ENCODE results near the gene SLAMF9. TPM values are rescaled to one million over a fixed set of nuclear protein-coding genes. Genes with fewer than 3 reads are reported as not detected.

The SLAMF9 gene
- total RNA-seq, 1 donor from 2014 or later, result not detected

DNA sequence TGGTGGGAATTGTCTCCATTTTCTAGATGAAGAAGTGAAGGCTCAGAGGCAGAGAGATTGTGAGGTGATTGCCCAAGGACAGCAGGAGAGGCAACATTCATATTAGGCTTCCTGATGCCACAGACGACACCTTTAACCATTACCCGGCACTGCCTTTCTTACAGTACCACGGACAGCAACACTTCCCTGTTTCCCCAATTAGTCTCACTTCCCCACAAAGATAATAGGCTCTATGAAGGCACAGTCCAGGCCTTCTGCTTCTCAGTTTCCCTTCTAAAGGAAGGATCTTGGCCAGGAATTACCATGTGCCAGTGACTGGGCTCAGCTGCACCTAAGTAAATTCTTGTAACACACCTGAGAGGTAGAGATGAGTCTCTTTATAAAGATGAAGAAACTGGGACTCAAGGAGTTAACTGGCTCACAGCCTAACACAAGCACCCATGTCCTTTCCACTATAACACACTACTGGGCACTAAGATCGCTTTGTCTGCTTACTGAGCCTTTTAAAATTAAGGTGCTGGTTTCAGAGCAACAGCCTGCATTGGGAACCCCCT lies 18.2 kb downstream of the SLAMF9 start:
- FAIRE-seq (no peak), DNase-seq (ENCODE audit: low spot score in 2 of 2) (no peak)

DNA sequence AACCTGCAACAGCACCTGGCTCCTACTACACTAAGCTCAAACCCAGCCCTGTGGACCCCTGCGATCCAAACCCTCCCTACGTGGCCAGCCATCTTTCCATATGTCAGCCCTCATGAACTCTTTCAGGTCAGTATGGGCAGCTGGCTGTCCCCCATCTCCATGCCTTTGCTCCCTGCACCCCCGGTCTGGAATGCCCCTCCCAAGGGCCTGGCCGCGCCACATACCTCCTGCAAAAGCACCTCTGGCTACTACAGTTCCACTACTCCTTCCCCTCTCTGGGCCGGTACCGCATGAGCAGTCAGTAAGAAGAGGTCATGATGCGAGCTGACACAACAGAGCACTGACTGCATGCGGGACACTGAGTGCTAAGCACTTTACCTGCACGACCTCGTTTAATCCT lies 18.7 kb downstream of the SLAMF9 start:
- no peak for FAIRE-seq
- no peak for DNase-seq (ENCODE audit: low spot score in 2 of 2)

DNA sequence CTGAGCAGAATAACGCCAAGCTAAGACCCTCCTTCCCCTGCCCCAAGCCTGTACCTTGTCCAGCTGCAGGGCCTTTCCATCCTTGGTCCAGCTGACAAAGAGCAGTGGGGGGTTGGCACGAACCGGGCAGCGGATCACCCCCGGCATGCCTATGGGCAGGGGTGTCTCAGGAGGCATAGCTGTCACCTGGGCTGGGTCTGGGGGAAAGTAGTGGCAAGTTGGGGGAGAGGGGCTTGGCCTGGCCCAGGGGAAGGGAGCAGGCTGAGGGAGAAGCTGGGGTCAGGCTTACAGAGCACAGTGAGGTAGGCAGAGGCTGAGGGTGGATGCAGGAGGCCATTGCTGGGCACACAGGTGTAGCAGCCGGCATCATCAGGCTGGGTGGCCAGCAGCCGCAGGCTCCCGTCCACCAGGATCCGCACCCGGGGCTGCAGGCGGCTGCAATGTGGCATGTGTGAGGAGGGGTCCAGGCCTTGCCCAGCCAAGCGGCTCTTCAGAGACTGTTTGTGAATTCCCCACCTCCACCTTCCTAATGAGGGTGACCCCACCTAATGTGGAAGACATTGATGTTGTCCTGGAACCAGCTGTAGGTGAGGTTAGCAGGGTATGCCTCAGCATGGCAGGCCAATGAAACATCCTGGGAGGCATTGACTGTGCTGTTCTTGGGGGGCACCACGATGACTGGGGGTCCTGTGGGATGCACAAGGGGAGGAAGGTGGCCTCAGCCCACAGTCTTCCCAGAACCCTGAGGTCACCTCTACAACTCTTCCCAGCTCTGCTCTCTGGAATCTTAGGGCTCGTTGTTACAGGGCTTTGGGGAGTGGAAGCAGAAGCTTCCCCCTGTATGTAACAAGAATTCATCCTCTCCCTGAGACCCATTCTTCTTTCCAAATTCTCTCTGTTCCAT lies 19.6 kb downstream of the SLAMF9 start:
- FAIRE-seq (no peak), DNase-seq (ENCODE audit: low spot score in 2 of 2) (no peak)

DNA sequence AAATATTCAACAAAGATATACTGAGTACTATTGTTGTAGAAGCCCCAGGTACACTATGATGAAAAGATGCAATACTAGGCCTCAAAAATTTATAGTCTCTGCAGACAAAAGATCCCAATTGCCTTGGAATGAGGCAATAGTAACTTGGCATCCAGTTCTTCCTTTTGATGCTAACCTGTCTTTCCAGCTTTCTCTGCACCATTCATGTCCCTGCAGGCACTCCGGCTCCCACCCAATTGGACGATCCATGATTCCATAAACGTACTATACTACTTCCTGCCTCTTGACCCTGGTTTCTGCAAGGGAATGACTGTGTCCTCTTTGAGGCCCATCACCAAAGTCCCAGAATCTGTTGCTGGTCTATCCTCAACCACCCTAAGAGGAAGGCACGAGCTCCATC lies 20.7 kb downstream of the SLAMF9 start:
- no peak for DNase-seq (ENCODE audit: low spot score in 2 of 2)
- FAIRE-seq, result no peak

DNA sequence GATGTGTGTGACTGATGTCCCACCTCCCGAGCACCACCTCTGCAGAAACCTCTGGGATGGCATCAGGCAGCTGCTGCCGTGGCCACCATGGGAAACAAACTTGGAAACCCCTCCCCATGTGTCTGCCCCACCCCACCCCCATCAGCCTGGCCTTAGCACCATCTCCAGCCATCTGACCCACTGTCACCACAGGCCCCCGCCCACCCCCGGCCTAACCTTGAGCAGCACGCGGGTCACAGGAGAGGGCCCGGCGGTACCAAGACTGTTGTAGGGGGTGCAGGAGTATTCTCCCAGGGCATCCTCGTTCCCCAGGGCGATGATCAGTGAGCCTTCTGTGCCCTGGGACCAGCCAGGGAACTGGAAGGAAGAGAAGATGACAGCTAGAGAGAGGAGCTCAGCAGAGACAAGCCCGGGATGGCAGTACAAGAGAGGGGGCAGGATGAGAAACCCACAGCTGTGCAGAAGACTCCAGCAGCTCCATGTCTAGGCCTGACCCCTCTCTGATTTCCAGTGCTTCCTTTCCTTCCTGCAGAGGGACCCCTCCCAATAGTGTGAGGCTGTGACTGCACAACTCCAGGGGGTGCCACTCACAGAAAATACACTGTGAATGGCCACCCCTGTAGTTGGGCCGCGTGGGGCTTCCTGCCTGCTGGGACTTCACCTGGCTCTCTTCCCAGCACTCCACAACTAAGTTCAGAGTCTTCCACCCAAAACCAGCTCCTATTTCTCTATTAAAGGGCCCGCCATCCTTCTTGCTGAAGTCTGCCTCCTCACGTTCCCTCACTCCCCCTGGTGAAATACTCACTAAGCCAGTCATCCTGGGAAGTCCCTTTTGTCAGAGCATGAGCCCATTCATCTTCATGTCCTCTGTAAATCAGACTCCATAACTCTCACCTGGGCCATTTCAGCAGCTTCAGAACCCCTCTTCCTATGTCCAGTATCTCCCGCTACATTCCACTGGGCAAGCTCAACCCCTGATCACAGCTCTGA lies 21.4 kb downstream of the SLAMF9 start:
- no peak for FAIRE-seq
- no peak for DNase-seq (ENCODE audit: low spot score in 2 of 2)

DNA sequence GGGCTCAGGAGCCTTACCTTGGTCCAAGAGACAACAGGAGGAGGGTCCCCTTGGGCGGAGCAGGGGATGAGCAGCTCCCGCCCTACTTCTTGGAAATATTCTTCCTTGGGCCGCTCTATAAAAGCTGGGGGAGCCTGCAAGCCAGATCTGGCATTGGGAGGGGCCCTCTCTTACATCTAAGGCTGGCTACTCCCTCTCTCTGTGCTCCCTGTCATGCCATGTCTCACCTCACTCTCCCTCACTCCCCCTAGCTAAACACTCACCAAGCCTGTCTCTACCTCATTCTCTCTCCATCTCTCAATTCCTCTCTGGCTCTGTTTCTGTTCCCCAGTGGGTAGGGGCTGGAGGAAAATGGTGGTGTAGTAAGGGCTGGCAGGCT lies 22.3 kb downstream of the SLAMF9 start:
- FAIRE-seq (no peak), DNase-seq (ENCODE audit: low spot score in 2 of 2) (no peak)

DNA sequence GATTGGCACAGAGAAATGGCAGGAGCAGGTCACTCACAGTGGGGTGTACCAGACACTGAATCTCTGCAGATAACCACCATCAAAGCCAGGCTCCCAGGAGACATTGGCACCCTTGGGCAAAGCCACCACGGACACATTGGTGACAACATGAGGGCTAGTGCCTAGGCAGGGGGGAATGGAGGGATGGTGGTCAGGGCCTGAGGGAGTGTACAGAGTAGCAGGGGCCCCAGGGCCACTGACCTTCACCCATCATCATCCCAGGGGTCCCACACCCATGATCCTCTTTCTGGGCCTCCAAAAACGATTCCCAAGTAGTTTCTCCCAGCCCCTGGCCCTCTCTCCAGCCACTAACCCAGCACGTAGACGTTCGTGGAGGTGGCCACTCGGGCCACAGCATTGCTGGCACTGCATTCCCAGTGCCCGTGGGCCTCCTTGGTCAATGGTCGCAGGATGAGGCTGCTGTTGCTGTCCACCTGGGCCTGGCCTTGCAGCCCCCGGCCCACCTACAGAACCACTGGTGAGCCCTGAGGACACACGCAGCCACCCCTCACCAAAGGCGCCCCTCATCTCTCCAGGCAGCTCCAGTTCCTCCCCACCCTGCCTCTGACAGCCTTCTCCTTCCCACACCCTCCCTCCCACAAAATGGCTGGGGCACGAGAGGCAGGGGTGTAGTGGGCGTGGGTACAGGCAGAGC lies 22.8 kb downstream of the SLAMF9 start:
- no peak for DNase-seq (ENCODE audit: low spot score in 2 of 2)
- FAIRE-seq, result no peak

DNA sequence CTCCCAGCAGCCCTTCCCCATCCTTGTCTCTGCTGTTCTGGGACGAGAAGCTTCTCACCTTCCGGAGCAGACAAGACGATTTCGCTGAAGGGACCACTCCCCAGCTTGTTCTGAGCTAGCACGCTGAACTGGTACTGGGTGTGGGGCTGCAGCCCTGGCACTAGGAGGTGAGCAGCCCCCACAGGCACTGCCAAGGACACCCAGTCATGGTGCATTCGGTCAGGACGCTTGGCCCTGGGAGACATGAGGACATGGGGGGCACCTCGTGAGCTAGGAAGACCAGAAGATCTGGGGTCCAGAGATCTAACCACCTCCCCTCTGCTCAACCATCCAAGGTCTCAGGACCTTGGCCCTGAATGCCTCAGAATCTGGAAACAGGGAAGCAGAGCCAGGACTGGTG lies 23.4 kb downstream of the SLAMF9 start:
- FAIRE-seq (no peak), DNase-seq (ENCODE audit: low spot score in 2 of 2) (no peak)

DNA sequence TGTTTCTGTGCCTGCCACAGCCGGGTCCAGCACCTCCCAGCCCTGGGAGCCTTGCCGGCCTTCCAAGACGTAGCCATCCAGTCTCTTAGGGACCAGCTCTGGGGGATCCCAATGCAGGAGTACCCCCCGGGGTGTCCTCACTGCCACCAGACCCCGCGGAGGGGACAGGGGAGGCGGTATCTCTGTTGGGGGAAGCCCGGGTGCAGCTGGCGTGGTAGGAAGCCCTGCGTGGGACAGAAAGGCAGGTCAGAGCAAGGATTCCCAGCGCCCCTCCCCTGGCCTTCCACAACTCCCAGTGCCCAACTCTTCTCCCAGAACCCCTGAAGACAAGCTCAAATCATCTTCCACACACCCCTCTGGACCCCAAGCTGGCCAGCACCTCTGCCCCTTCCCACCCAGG lies 23.8 kb downstream of the SLAMF9 start:
- DNase-seq (ENCODE audit: low spot score in 2 of 2), result no peak
- no peak for FAIRE-seq

DNA sequence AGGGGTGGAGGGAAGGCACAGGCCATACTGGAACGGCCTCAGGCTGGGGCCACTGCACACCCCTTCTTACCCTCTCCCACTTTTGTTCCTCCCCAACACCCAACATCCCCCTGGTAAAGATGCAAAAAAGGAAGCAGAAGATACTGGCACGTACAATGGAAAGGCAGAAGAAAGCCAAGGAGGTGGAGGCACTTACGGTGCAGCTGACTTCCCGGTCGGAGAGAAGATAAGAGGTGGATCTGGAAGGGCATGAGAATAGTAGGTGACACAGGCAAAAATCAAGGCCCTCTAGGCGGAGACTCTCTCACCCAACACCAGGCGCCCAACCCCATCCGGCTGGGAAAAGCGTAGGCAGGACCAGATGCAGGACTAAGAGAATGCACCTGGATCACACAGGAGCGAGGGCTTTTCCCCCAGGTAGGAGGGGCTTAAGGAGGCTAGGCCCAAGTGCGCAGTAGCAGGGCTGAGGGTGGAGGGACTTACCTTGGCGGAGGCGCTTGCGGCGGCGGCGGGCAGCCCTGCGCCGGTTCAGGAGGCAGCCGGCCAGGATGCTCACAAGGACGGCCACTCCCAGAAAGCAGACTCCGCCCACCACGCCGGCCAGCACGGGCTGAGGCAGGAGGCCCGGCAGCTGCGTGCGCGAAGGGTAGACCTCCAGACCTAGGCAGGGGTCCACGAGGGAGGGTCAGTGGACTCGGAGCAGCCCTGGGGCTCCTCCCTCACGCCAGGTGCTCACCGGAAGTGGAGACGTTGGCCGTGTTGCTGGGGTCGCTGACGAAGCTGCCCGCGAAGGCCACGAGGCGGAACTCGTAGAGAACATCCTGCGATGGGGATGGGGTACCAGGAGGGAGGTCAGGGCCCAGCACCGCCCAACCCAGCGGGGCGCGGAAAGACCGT lies 24.6 kb downstream of the SLAMF9 start:
- no peak for DNase-seq (ENCODE audit: low spot score in 2 of 2)
- FAIRE-seq, result no peak

DNA sequence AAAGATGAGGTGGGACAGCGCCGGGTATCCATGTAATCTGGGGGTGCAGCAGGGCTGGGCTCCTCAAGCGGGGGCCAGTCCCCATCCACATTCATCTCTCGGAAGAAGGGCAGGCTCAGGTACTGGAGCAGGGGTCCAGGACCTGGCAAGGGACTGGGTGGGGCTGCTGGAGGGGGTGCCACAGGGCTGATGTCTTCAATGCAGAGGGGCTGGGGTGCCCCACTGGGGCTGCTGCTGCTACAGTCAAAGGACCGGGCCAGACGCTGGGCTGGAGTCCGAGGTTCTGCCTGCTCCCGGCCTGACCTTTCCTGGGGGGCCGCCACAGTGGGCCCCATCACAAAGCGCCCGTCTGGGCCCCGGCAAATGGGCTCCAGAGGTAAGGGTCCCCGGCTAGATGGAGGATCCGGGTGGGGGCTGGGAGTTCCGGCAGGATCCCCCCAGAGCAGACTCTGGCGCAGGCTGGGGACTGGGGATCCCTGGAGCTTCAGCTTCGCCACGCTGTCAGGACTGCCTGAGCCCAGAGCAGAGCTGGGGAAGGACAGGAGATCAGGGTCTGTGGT lies 25.5 kb downstream of the SLAMF9 start:
- DNase-seq (ENCODE audit: low spot score in 2 of 2) (no peak), FAIRE-seq (no peak)

DNA sequence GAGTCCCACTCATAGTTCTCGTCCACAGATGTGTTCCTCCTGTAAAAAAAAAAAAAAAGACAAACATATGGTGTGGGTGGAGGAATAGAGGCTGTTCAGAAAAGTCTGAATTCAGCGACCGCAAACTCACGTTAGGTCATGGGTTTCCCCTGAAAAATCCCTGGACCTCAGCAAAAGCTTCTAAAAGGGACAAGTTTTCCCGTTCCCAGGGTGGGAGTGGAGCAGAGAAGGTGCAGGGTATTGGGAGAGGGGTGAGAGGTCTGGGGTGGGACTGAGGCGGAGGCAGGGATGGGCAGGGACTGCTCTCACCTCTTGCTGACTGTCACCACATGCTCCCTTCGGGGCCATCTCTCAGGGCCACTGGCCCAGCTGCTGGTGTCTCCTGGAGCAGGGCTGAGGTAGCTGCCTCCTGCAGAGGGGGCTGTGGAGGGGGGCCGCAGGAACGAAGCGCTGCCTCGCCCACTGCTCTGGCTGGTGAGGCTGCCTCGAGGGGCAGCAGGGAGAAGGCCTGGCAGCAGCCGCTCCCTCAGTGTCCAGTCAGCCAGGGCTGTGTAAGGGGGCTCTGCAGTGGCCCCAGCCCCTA lies 26.1 kb downstream of the SLAMF9 start:
- FAIRE-seq (no peak), DNase-seq (ENCODE audit: low spot score in 2 of 2) (no peak)

DNA sequence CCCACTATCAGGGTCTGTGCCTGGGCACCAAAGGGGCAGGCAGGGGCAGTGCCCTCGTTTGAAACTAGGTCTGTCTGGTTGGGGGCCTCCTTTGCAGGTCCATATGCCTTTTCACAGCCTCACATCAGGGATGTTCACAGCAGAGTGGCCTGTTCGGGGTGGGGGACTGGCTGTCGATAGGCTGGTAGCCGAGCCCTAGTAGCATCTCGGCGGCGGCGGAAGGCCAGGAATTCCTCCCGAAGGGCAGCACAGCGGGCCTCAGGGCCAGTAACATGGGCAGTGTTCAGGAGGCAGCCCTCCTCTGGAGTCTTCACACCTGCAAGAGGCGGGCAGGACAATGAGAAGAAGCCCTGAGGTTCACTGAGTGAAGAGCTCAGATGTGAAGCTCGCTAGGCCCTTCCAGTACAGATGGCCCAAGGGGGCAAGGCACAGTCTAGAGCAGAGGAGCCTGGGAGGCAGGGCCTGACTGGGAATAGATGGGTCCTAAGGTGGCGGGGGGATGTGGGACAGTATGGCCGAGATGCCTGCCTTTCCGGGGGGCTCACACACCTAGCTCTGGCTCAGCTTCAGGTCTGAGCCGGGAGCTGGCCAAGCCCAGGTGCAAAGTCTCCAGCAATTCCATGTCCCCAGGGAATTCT lies 26.7 kb downstream of the SLAMF9 start:
- no peak for FAIRE-seq
- DNase-seq (ENCODE audit: low spot score in 2 of 2), result no peak

DNA sequence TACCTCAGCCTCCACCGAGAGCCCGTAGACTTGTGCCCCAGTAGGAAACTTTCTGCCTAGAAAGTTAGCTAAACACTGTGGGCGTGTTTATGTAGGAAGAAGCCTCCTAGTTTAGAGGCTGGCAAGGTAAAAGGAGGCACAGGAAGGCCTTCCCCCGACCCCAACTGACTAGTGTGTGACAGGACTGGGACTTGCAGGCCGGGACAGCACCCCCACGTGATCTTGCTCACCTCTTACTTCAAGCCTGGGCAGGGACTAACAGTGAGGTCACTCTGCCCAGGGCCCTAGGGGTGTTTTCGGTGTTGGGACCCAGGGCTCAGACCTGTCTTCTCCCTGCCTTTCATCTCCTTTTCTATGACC lies 28.3 kb downstream of the SLAMF9 start:
- FAIRE-seq (no peak), DNase-seq (ENCODE audit: low spot score in 2 of 2) (peak in 1 of 2 donors; percentile 62)

DNA sequence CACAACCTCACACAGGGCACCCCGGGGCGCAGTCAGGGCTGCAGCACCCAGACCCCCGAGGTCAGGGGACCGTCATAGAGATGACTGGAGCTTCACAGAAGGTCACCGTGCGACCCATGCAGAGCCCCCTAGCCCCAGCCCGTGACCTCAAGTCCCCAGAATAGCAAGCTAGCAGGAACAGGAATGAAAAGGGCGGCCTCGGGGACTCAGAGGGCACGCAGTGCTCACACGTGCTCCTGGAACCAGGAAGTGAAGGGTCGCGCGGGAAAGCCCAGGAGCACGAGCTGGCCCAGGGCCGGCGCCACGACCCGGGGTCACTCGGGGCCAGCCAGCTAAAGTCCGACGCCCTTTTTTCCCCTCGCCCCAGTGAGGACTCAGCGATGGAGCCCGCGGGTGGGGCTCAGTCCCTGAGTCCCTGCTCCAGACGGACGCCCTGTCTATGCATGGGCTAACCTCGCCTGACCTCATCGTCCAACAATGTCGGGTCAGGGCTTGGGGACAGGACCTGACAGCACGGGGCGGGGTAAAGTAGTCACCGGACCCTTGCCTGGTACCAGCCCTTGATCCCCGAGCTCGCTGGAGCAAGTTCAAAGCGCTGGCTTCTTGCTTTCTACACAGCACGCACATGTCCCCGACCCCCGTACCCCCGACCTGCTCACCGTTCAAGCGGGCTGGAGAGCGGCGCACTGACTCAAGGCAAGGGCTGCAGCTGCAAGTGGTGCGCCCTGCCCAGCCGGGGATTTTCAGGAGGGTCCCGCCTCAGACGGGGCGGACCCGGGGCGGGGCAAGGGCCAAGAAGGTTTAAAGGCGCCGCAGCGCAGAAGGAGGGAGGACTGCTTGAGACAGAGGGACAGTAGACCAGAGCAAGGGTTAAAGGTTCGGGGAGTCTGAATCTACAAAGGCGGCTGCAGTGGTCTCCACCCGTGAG lies 29.0 kb downstream of the SLAMF9 start, which contains the start of gene TAGLN2:
Gene TAGLN2 (minus strand): TSS at position 717 of the 928 bp plus-strand sequence. CDS start 4,998 bp downstream, outside the sequence.
- FAIRE-seq (no peak), DNase-seq (ENCODE audit: low spot score in 2 of 2) (peak; percentile 85 to 88)

DNA sequence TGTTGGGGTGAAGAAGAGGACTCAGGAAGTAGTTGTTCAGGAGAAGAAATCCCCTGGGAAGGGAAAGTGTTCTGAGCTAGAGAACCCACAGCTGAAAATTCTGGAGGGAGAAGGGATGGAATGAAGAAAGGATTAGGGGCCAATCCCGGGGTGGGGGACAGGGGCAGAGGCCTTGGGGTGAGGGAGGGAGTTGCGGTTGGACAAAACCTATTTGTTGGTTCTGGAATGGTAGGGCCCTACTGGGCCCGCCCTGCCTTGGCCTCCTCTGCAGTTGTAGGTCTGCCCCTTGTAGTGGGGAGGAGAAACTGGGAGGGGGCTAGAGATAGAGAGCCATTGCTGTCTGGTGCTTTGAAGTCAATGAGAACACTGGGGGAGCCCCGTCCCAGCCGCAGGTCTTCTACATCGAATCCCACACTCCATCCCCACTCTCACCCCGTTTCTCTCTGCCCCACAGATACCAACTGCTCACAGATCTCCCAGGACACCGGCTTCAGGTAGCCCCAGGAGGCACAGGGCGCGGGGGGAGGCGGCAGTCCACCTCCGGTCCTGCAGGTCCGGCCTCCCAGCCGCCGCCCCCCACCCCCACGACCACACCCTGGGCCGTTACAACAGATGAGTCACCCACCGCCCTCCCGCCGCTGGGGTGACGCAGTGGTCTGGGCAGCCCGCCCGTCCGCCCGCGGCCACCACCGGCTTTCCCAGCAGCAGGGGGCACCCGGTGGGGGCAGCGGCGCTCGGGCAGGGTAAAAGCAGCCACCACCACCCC lies 29.8 kb downstream of the SLAMF9 start:
- FAIRE-seq (no peak), DNase-seq (ENCODE audit: low spot score in 2 of 2) (peak; percentile 79 to 94)

Data from frontal cortex (tissue), 4 donors.